ENCODE measurements around the gene VEPH1.

VEPH1 gene

GRCh38 chr3:157285141-157285540, 218.1 kb downstream of the VEPH1 start:
- 97% methylated on average over 4 of the region's 4 CpGs for WGBS (ENCODE audit: insufficient coverage)
- Histone ChIP-seq H3K27ac (ENCODE audit: insufficient read depth in 1 of 2, low read depth in 1 of 2, low read length in 2 of 2, poor library complexity in 1 of 2, severe bottlenecking in 2 of 2) (no peak overlapping the region), H3K36me3 (ENCODE audit: control insufficient read depth in 4 of 4, insufficient read depth in 4 of 4, low read length in 3 of 4) (no peaks in the 10 kb centered on the region), H3K27me3 (replicated peaks in 2 of 5; ENCODE audit: control insufficient read depth in 4 of 5, insufficient read depth in 5 of 5, low read length in 4 of 5) (no peaks in the 10 kb centered on the region), H3K9me3 (ENCODE audit: control extremely low read depth in 1 of 5, control insufficient read depth in 4 of 5, insufficient read depth in 2 of 5, low read depth in 1 of 5, low read length in 4 of 5) (no peaks in the 10 kb centered on the region), H3K4me1 (ENCODE audit: control extremely low read depth in 1 of 4, control insufficient read depth in 4 of 4, insufficient read depth in 4 of 4, low read length in 3 of 4) (peaks cover 0 to 5% (median 0%) of the 10 kb centered on the region in 4 experiments), H3K4me3 (ENCODE audit: control insufficient read depth in 1 of 7, extremely low read depth in 1 of 7, insufficient read depth in 4 of 7, low read depth in 2 of 7, low read length in 6 of 7) (no peak overlapping the region)
- CTCF ChIA-PET = no interaction called here
- DNase-seq = no peak
- POLR2A ChIA-PET = no interaction called here

GRCh38 chr3:157284688-157285087, 218.5 kb downstream of the VEPH1 start:
- no CpG with 5 or more reads among the region's 1 CpG for WGBS (ENCODE audit: insufficient coverage)
- Histone ChIP-seq H3K9me3 (ENCODE audit: control extremely low read depth in 1 of 5, control insufficient read depth in 4 of 5, insufficient read depth in 2 of 5, low read depth in 1 of 5, low read length in 4 of 5) (no peaks in the 10 kb centered on the region), H3K4me1 (ENCODE audit: control extremely low read depth in 1 of 4, control insufficient read depth in 4 of 4, insufficient read depth in 4 of 4, low read length in 3 of 4) (peaks cover 0 to 5% (median 0%) of the 10 kb centered on the region in 4 experiments), H3K4me3 (ENCODE audit: control insufficient read depth in 1 of 7, extremely low read depth in 1 of 7, insufficient read depth in 4 of 7, low read depth in 2 of 7, low read length in 6 of 7) (no peak overlapping the region), H3K27me3 (replicated peaks in 2 of 5; ENCODE audit: control insufficient read depth in 4 of 5, insufficient read depth in 5 of 5, low read length in 4 of 5) (no peaks in the 10 kb centered on the region), H3K27ac (ENCODE audit: insufficient read depth in 1 of 2, low read depth in 1 of 2, low read length in 2 of 2, poor library complexity in 1 of 2, severe bottlenecking in 2 of 2) (no peak overlapping the region), H3K36me3 (ENCODE audit: control insufficient read depth in 4 of 4, insufficient read depth in 4 of 4, low read length in 3 of 4) (no peaks in the 10 kb centered on the region)
- CTCF ChIA-PET = no interaction called here
- DNase-seq = no peak
- POLR2A ChIA-PET = no interaction called here

- ChIA-PET CTCF (no interaction called here), POLR2A (no interaction called here)
- Histone ChIP-seq H3K36me3 (ENCODE audit: control insufficient read depth in 4 of 4, insufficient read depth in 4 of 4, low read length in 3 of 4) (no peaks in the 10 kb centered on the region), H3K27ac (ENCODE audit: insufficient read depth in 1 of 2, low read depth in 1 of 2, low read length in 2 of 2, poor library complexity in 1 of 2, severe bottlenecking in 2 of 2) (no peak overlapping the region), H3K4me1 (ENCODE audit: control extremely low read depth in 1 of 4, control insufficient read depth in 4 of 4, insufficient read depth in 4 of 4, low read length in 3 of 4) (peaks cover 0 to 5% (median 0%) of the 10 kb centered on the region in 4 experiments), H3K27me3 (replicated peaks in 2 of 5; ENCODE audit: control insufficient read depth in 4 of 5, insufficient read depth in 5 of 5, low read length in 4 of 5) (no peaks in the 10 kb centered on the region), H3K9me3 (ENCODE audit: control extremely low read depth in 1 of 5, control insufficient read depth in 4 of 5, insufficient read depth in 2 of 5, low read depth in 1 of 5, low read length in 4 of 5) (no peaks in the 10 kb centered on the region), H3K4me3 (ENCODE audit: control insufficient read depth in 1 of 7, extremely low read depth in 1 of 7, insufficient read depth in 4 of 7, low read depth in 2 of 7, low read length in 6 of 7) (no peak overlapping the region)
- DNase-seq = peak in 1 of 3 donors; percentile 1
- no CpG with 5 or more reads among the region's 5 CpGs for WGBS (ENCODE audit: insufficient coverage)
Measured at GRCh38 chr3:157282261-157283191, 220.7 kb downstream of the VEPH1 start.

GRCh38 chr3:157280786-157281185, 222.4 kb downstream of the VEPH1 start:
- DNase-seq = no peak
- peaks cover 0 to 5% (median 0%) of the 10 kb centered on the region in 4 experiments for H3K4me1 ChIP-seq (ENCODE audit: control extremely low read depth in 1 of 4, control insufficient read depth in 4 of 4, insufficient read depth in 4 of 4, low read length in 3 of 4)
- H3K9me3 ChIP-seq (ENCODE audit: control extremely low read depth in 1 of 5, control insufficient read depth in 4 of 5, insufficient read depth in 2 of 5, low read depth in 1 of 5, low read length in 4 of 5) = no peaks in the 10 kb centered on the region
- 93% methylated on average over 1 of the region's 2 CpGs for WGBS (ENCODE audit: insufficient coverage)
- H3K36me3 ChIP-seq (ENCODE audit: control insufficient read depth in 4 of 4, insufficient read depth in 4 of 4, low read length in 3 of 4) = no peaks in the 10 kb centered on the region
- no peak overlapping the region for H3K27ac ChIP-seq (ENCODE audit: insufficient read depth in 1 of 2, low read depth in 1 of 2, low read length in 2 of 2, poor library complexity in 1 of 2, severe bottlenecking in 2 of 2)
- ChIA-PET POLR2A (no interaction called here), CTCF (no interaction called here)
- H3K4me3 ChIP-seq (ENCODE audit: control insufficient read depth in 1 of 7, extremely low read depth in 1 of 7, insufficient read depth in 4 of 7, low read depth in 2 of 7, low read length in 6 of 7) = no peak overlapping the region
- no peaks in the 10 kb centered on the region for H3K27me3 ChIP-seq (replicated peaks in 2 of 5; ENCODE audit: control insufficient read depth in 4 of 5, insufficient read depth in 5 of 5, low read length in 4 of 5)

- peaks cover 0 to 5% (median 0%) of the 10 kb centered on the region in 4 experiments for H3K4me1 ChIP-seq (ENCODE audit: control extremely low read depth in 1 of 4, control insufficient read depth in 4 of 4, insufficient read depth in 4 of 4, low read length in 3 of 4)
- DNase-seq = no peak
- no peaks in the 10 kb centered on the region for H3K36me3 ChIP-seq (ENCODE audit: control insufficient read depth in 4 of 4, insufficient read depth in 4 of 4, low read length in 3 of 4)
- ChIA-PET CTCF (no interaction called here), POLR2A (no interaction called here)
- H3K9me3 ChIP-seq (ENCODE audit: control extremely low read depth in 1 of 5, control insufficient read depth in 4 of 5, insufficient read depth in 2 of 5, low read depth in 1 of 5, low read length in 4 of 5) = no peaks in the 10 kb centered on the region
- H3K27ac ChIP-seq (ENCODE audit: insufficient read depth in 1 of 2, low read depth in 1 of 2, low read length in 2 of 2, poor library complexity in 1 of 2, severe bottlenecking in 2 of 2) = no peak overlapping the region
- no peaks in the 10 kb centered on the region for H3K27me3 ChIP-seq (replicated peaks in 2 of 5; ENCODE audit: control insufficient read depth in 4 of 5, insufficient read depth in 5 of 5, low read length in 4 of 5)
- H3K4me3 ChIP-seq (ENCODE audit: control insufficient read depth in 1 of 7, extremely low read depth in 1 of 7, insufficient read depth in 4 of 7, low read depth in 2 of 7, low read length in 6 of 7) = no peak overlapping the region
Measured at GRCh38 chr3:157280354-157280753, 222.9 kb downstream of the VEPH1 start.

GRCh38 chr3:157279237-157279636, 224.0 kb downstream of the VEPH1 start:
- H3K9me3 ChIP-seq (ENCODE audit: control extremely low read depth in 1 of 5, control insufficient read depth in 4 of 5, insufficient read depth in 2 of 5, low read depth in 1 of 5, low read length in 4 of 5) = no peaks in the 10 kb centered on the region
- ChIA-PET POLR2A (no interaction called here), CTCF (interaction anchor here (1.0 kb wide), 1 partner anchor 75 kb away, joined by 3 read pairs; no protein-coding TSS in a partner anchor)
- DNase-seq = no peak
- H3K4me3 ChIP-seq (ENCODE audit: control insufficient read depth in 1 of 7, extremely low read depth in 1 of 7, insufficient read depth in 4 of 7, low read depth in 2 of 7, low read length in 6 of 7) = no peak overlapping the region
- no peaks in the 10 kb centered on the region for H3K36me3 ChIP-seq (ENCODE audit: control insufficient read depth in 4 of 4, insufficient read depth in 4 of 4, low read length in 3 of 4)
- 100% methylated on average over 1 of the region's 1 CpG for WGBS (ENCODE audit: insufficient coverage)
- peaks cover 0 to 5% (median 0%) of the 10 kb centered on the region in 4 experiments for H3K4me1 ChIP-seq (ENCODE audit: control extremely low read depth in 1 of 4, control insufficient read depth in 4 of 4, insufficient read depth in 4 of 4, low read length in 3 of 4)
- no peaks in the 10 kb centered on the region for H3K27me3 ChIP-seq (replicated peaks in 2 of 5; ENCODE audit: control insufficient read depth in 4 of 5, insufficient read depth in 5 of 5, low read length in 4 of 5)
- H3K27ac ChIP-seq (ENCODE audit: insufficient read depth in 1 of 2, low read depth in 1 of 2, low read length in 2 of 2, poor library complexity in 1 of 2, severe bottlenecking in 2 of 2) = no peak overlapping the region

GRCh38 chr3:157276801-157277200, 226.4 kb downstream of the VEPH1 start:
- POLR2A ChIA-PET = no interaction called here

More at GRCh38 chr3:157276801-157277200, 226.4 kb downstream of the VEPH1 start:
- 93% methylated on average over 3 of the region's 3 CpGs for WGBS (ENCODE audit: insufficient coverage)
- no peak for DNase-seq
- CTCF ChIA-PET = no interaction called here
- no peaks in the 10 kb centered on the region for H3K27me3 ChIP-seq (replicated peaks in 2 of 5; ENCODE audit: control insufficient read depth in 4 of 5, insufficient read depth in 5 of 5, low read length in 4 of 5)
- H3K36me3 ChIP-seq (ENCODE audit: control insufficient read depth in 4 of 4, insufficient read depth in 4 of 4, low read length in 3 of 4) = no peaks in the 10 kb centered on the region
- H3K4me3 ChIP-seq (ENCODE audit: control insufficient read depth in 1 of 7, extremely low read depth in 1 of 7, insufficient read depth in 4 of 7, low read depth in 2 of 7, low read length in 6 of 7) = no peak overlapping the region
- H3K9me3 ChIP-seq (ENCODE audit: control extremely low read depth in 1 of 5, control insufficient read depth in 4 of 5, insufficient read depth in 2 of 5, low read depth in 1 of 5, low read length in 4 of 5) = no peaks in the 10 kb centered on the region
- H3K4me1 ChIP-seq (ENCODE audit: control extremely low read depth in 1 of 4, control insufficient read depth in 4 of 4, insufficient read depth in 4 of 4, low read length in 3 of 4) = no peaks in the 10 kb centered on the region
- H3K27ac ChIP-seq (ENCODE audit: insufficient read depth in 1 of 2, low read depth in 1 of 2, low read length in 2 of 2, poor library complexity in 1 of 2, severe bottlenecking in 2 of 2) = no peak overlapping the region
